ENCODE data around the gene ISL1. TPM values are rescaled to one million over a fixed set of nuclear protein-coding genes. Genes with fewer than 3 reads are reported as not detected.

Gene ISL1
- total and polyA plus RNA-seq, 2 of the 8 experiments (the other 6 are each of a cell fraction or from before 2014, with no cell fraction given) = 0.05 to 0.19 TPM

DNA sequence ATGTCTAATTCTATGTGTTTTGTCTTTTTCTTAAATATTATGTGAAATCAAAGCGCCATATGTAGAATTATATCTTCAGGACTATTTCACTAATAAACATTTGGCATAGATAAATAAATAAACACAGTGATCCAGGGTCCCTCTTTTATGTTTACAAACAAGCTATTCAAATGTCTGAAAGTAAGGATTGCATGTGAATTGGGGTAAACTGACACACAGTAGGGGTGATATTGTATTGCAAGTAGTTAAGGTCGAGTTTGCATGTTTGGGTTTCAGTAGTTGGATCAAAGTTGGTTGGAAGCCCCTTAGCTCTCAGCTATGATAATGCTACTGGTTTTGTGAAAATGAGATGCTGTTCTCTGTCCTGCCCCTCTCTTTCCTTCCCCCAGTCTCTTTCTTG, 11.4 kb downstream of the ISL1 start (continued):
- TF ChIP-seq, protein P1, sequence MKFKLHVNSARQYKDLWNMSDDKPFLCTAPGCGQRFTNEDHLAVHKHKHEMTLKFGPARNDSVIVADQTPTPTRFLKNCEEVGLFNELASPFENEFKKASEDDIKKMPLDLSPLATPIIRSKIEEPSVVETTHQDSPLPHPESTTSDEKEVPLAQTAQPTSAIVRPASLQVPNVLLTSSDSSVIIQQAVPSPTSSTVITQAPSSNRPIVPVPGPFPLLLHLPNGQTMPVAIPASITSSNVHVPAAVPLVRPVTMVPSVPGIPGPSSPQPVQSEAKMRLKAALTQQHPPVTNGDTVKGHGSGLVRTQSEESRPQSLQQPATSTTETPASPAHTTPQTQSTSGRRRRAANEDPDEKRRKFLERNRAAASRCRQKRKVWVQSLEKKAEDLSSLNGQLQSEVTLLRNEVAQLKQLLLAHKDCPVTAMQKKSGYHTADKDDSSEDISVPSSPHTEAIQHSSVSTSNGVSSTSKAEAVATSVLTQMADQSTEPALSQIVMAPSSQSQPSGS (IDR thresholded peaks at IDR 0.05; ENCODE audit: low read length) = no peak
- TF ChIP-seq EP300 (IDR thresholded peaks at IDR 0.05; ENCODE audit: borderline replicate concordance in 1 of 2, low read depth in 2 of 2, low read length in 2 of 2) (0 out of 3 replicates have a peak, but pooled peaks of 1 of the 2 experiments have one; percentile 52), CTBP2 (IDR thresholded peaks at IDR 0.05; ENCODE audit: borderline replicate concordance, insufficient read depth, insufficient read length, low read length) (no peak), CEBPB (IDR thresholded peaks at IDR 0.05; ENCODE audit: low read depth, low read length) (no peak), POU5F1 (IDR thresholded peaks at IDR 0.05; ENCODE audit: low read depth, low read length) (peak; percentile 87; the same call in 1 of the 2 replicates), SUZ12 (IDR thresholded peaks at IDR 0.05; ENCODE audit: low read length) (no peak), BACH1 (IDR thresholded peaks at IDR 0.05; ENCODE audit: low read length) (no peak)
- TF ChIP-seq, protein P2, sequence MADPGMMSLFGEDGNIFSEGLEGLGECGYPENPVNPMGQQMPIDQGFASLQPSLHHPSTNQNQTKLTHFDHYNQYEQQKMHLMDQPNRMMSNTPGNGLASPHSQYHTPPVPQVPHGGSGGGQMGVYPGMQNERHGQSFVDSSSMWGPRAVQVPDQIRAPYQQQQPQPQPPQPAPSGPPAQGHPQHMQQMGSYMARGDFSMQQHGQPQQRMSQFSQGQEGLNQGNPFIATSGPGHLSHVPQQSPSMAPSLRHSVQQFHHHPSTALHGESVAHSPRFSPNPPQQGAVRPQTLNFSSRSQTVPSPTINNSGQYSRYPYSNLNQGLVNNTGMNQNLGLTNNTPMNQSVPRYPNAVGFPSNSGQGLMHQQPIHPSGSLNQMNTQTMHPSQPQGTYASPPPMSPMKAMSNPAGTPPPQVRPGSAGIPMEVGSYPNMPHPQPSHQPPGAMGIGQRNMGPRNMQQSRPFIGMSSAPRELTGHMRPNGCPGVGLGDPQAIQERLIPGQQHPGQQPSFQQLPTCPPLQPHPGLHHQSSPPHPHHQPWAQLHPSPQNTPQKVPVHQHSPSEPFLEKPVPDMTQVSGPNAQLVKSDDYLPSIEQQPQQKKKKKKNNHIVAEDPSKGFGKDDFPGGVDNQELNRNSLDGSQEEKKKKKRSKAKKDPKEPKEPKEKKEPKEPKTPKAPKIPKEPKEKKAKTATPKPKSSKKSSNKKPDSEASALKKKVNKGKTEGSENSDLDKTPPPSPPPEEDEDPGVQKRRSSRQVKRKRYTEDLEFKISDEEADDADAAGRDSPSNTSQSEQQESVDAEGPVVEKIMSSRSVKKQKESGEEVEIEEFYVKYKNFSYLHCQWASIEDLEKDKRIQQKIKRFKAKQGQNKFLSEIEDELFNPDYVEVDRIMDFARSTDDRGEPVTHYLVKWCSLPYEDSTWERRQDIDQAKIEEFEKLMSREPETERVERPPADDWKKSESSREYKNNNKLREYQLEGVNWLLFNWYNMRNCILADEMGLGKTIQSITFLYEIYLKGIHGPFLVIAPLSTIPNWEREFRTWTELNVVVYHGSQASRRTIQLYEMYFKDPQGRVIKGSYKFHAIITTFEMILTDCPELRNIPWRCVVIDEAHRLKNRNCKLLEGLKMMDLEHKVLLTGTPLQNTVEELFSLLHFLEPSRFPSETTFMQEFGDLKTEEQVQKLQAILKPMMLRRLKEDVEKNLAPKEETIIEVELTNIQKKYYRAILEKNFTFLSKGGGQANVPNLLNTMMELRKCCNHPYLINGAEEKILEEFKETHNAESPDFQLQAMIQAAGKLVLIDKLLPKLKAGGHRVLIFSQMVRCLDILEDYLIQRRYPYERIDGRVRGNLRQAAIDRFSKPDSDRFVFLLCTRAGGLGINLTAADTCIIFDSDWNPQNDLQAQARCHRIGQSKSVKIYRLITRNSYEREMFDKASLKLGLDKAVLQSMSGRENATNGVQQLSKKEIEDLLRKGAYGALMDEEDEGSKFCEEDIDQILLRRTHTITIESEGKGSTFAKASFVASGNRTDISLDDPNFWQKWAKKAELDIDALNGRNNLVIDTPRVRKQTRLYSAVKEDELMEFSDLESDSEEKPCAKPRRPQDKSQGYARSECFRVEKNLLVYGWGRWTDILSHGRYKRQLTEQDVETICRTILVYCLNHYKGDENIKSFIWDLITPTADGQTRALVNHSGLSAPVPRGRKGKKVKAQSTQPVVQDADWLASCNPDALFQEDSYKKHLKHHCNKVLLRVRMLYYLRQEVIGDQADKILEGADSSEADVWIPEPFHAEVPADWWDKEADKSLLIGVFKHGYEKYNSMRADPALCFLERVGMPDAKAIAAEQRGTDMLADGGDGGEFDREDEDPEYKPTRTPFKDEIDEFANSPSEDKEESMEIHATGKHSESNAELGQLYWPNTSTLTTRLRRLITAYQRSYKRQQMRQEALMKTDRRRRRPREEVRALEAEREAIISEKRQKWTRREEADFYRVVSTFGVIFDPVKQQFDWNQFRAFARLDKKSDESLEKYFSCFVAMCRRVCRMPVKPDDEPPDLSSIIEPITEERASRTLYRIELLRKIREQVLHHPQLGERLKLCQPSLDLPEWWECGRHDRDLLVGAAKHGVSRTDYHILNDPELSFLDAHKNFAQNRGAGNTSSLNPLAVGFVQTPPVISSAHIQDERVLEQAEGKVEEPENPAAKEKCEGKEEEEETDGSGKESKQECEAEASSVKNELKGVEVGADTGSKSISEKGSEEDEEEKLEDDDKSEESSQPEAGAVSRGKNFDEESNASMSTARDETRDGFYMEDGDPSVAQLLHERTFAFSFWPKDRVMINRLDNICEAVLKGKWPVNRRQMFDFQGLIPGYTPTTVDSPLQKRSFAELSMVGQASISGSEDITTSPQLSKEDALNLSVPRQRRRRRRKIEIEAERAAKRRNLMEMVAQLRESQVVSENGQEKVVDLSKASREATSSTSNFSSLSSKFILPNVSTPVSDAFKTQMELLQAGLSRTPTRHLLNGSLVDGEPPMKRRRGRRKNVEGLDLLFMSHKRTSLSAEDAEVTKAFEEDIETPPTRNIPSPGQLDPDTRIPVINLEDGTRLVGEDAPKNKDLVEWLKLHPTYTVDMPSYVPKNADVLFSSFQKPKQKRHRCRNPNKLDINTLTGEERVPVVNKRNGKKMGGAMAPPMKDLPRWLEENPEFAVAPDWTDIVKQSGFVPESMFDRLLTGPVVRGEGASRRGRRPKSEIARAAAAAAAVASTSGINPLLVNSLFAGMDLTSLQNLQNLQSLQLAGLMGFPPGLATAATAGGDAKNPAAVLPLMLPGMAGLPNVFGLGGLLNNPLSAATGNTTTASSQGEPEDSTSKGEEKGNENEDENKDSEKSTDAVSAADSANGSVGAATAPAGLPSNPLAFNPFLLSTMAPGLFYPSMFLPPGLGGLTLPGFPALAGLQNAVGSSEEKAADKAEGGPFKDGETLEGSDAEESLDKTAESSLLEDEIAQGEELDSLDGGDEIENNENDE (IDR thresholded peaks at IDR 0.05; ENCODE audit: insufficient replicate concordance, low read length) = peak; percentile 96
- TF ChIP-seq, protein P3, sequence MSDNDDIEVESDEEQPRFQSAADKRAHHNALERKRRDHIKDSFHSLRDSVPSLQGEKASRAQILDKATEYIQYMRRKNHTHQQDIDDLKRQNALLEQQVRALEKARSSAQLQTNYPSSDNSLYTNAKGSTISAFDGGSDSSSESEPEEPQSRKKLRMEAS (IDR thresholded peaks at IDR 0.05) = no peak

Data from H1 (cell line).